A673 (cell line): ENCODE results near the gene FAM124A.

Experiments used
- CTCF ChIP-seq: fragments of 300-800, 200-600 bp; sonication (generic); conservative IDR thresholded peaks from 2 replicates; pipeline ENCODE4 v1.5.1; 2017; ENCODE audit warnings: low read depth, mild to moderate bottlenecking, antibody characterized with exemption, low read length, moderate library complexity, mixed read lengths
- EZH2 ChIP-seq: fragments of 200-600 bp; sonication (generic); IDR thresholded peaks from 2 replicates; pipeline ENCODE4 v1.6.1; 2017; ENCODE audit warnings: borderline replicate concordance, low read depth, mild to moderate bottlenecking, mixed read lengths, antibody characterized with exemption, low read length; ENCODE audit not compliant: poor library complexity, severe bottlenecking

- TF ChIP-seq CTCF, result no peak
- TF ChIP-seq EZH2, result no peak
Measured at GRCh38 chr13:51180853-51181511, 41.2 kb upstream of the FAM124A start.
